H1 (cell line): ENCODE data around the gene OBP2B.

Experiments
- CHD2 ChIP-seq: IDR thresholded peaks from 2 replicates; pipeline ENCODE4 v1.6.1; 2012; ENCODE audit warnings: low read length, improper control_type of control experiment
- EZH2 ChIP-seq: fragments of 200-600 bp; sonication (generic); IDR thresholded peaks from 2 replicates; pipeline ENCODE4 v1.7.1; 2012; ENCODE audit warnings: low read depth, mild to moderate bottlenecking, moderate library complexity, low read length, inconsistent platforms; ENCODE audit not compliant: severe bottlenecking
- JUN ChIP-seq: IDR thresholded peaks from 2 replicates; pipeline ENCODE4 v1.6.1; 2011; ENCODE audit warnings: low read depth, mild to moderate bottlenecking, improper control_type of control experiment, low read length
- JUND ChIP-seq: IDR thresholded peaks from 2 replicates; pipeline ENCODE4 v1.6.1; 2011; ENCODE audit warnings: mild to moderate bottlenecking, improper control_type of control experiment, low read length
- KDM1A ChIP-seq: fragments of 200-600, 300-600 bp; sonication (generic); IDR thresholded peaks from 2 replicates; pipeline ENCODE4 v1.7.1; 2016; ENCODE audit warnings: mild to moderate bottlenecking, low read length, borderline replicate concordance
- POLR2A ChIP-seq, 2 experiments: IDR thresholded peaks; 1 replicate in 1 of 2; 2 replicates in 1 of 2; pipeline ENCODE4 v1.6.1; 2011; ENCODE audit warnings: low read depth in 2 of 2, low read length in 2 of 2, mild to moderate bottlenecking in 2 of 2; ENCODE audit errors: control extremely low read depth in 1 of 2
- POLR2AphosphoS5 ChIP-seq: IDR thresholded peaks from 2 replicates; pipeline ENCODE4 v1.6.1; 2011; ENCODE audit warnings: low read depth, low read length
- RFX5 ChIP-seq: IDR thresholded peaks from 2 replicates; pipeline ENCODE4 v1.6.1; 2011; ENCODE audit warnings: low read depth, low read length, improper control_type of control experiment, borderline replicate concordance
- SUZ12 ChIP-seq: fragments of 200-600 bp; sonication (generic); IDR thresholded peaks from 2 replicates; pipeline ENCODE4 v1.6.1; 2012; ENCODE audit warnings: mild to moderate bottlenecking, inconsistent platforms, low read length, moderate library complexity, mixed read lengths
- ZNF274 ChIP-seq: IDR thresholded peaks from 2 replicates; pipeline ENCODE4 v1.7.0; 2012; ENCODE audit warnings: low read length, borderline replicate concordance; ENCODE audit errors: extremely low read depth
- TF ChIP-seq, protein P1 (sequence below), 3 experiments: IDR thresholded peaks; 1 replicate in 2 of 3; 2 replicates in 1 of 3; pipeline versions ENCODE4 v1.5.1 to v1.6.1; 2011; ENCODE audit warnings: low read length in 3 of 3, mild to moderate bottlenecking in 3 of 3, inconsistent platforms in 2 of 3, low read depth in 1 of 3, moderate library complexity in 1 of 3; ENCODE audit not compliant: insufficient read depth in 1 of 3; ENCODE audit errors: control extremely low read depth in 1 of 3
- TF ChIP-seq, protein P2 (sequence below): IDR thresholded peaks from 2 replicates; pipeline ENCODE4 v1.6.1; 2012; ENCODE audit warnings: inconsistent platforms

DNA sequence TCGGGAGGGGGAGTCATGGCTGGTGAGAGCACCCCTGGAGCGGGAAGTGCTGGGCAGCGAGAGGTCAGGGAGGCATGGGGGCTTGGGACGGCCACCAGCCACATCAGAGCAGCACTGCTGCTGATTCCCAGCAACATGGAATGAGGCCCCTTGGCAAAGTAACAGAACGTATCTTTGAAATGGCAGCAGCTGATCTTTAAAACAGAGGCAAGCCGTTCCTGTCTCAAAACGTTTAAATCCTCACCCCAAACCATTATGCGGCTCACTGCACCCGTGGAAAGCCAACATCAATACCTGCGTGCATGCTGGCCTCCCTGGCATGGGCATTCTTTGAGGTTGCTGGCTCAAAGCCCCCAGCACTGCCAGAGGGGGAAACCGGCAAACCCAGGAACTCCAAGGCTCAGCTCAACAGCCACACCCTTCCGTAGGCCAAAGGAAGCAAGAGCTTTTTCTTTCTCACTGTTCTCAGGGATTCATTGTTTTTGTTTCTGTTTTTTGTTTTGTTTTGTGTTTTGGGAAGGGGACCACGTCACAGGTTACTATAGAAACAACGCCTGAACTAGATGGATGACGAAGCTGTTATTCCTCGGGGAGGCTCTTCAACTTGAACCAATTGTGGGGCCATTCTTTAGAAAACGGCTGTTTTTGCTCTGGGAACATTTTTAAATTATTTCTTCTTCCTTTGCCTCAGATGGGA is 28.1 kb upstream of the OBP2B start:
- TF ChIP-seq, protein P1, sequence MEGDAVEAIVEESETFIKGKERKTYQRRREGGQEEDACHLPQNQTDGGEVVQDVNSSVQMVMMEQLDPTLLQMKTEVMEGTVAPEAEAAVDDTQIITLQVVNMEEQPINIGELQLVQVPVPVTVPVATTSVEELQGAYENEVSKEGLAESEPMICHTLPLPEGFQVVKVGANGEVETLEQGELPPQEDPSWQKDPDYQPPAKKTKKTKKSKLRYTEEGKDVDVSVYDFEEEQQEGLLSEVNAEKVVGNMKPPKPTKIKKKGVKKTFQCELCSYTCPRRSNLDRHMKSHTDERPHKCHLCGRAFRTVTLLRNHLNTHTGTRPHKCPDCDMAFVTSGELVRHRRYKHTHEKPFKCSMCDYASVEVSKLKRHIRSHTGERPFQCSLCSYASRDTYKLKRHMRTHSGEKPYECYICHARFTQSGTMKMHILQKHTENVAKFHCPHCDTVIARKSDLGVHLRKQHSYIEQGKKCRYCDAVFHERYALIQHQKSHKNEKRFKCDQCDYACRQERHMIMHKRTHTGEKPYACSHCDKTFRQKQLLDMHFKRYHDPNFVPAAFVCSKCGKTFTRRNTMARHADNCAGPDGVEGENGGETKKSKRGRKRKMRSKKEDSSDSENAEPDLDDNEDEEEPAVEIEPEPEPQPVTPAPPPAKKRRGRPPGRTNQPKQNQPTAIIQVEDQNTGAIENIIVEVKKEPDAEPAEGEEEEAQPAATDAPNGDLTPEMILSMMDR (IDR thresholded peaks at IDR 0.05; ENCODE audit: control extremely low read depth in 1 of 3, insufficient read depth in 1 of 3, low read depth in 1 of 3, low read length in 3 of 3): no peak
- no peak for TF ChIP-seq POLR2AphosphoS5
- TF ChIP-seq, protein P2, sequence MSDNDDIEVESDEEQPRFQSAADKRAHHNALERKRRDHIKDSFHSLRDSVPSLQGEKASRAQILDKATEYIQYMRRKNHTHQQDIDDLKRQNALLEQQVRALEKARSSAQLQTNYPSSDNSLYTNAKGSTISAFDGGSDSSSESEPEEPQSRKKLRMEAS: no peak
- TF ChIP-seq SUZ12: no peak
- no peak for TF ChIP-seq RFX5
- TF ChIP-seq POLR2A (IDR thresholded peaks at IDR 0.05; ENCODE audit: control extremely low read depth in 1 of 2, low read depth in 2 of 2, low read length in 2 of 2): no peak
- TF ChIP-seq KDM1A: no peak
- no peak for TF ChIP-seq ZNF274
- TF ChIP-seq CHD2: no peak
- TF ChIP-seq EZH2: no peak
- no peak for TF ChIP-seq JUND
- no peak for TF ChIP-seq JUN
